ENCODE data around the gene DNAI7.

Gene DNAI7

DNA sequence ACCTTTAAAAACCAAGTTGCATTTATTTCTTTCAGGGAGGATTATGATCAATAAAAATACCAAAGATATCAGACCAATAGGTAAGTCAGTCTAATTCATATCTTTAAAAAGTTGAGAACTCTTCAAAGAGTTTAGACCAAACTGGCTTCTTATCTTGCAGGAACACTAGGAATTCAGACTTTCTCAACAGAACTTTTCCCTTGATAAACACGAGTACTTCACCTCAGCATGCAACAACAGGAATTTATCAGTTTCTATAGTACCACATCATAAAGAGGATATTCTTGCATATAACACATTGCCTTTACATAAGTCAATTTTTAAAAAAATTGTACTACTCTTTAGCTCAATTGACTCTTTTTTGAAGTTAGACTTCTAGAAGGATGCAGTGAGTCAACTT is 68.2 kb downstream of the DNAI7 start:
- H2AFZ ChIP-seq (ENCODE audit: low read depth) = no peak overlapping the region
- TF ChIP-seq, protein P1, sequence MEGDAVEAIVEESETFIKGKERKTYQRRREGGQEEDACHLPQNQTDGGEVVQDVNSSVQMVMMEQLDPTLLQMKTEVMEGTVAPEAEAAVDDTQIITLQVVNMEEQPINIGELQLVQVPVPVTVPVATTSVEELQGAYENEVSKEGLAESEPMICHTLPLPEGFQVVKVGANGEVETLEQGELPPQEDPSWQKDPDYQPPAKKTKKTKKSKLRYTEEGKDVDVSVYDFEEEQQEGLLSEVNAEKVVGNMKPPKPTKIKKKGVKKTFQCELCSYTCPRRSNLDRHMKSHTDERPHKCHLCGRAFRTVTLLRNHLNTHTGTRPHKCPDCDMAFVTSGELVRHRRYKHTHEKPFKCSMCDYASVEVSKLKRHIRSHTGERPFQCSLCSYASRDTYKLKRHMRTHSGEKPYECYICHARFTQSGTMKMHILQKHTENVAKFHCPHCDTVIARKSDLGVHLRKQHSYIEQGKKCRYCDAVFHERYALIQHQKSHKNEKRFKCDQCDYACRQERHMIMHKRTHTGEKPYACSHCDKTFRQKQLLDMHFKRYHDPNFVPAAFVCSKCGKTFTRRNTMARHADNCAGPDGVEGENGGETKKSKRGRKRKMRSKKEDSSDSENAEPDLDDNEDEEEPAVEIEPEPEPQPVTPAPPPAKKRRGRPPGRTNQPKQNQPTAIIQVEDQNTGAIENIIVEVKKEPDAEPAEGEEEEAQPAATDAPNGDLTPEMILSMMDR (conservative IDR thresholded peaks at IDR 0.05; ENCODE audit: low read depth, low read length) = no peak
- no peaks in the 10 kb centered on the region for H3K4me1 ChIP-seq (ENCODE audit: low read depth, poor library complexity, severe bottlenecking)
- H3K79me2 ChIP-seq (ENCODE audit: insufficient read depth, low read depth) = no peaks in the 10 kb centered on the region
- no peaks in the 10 kb centered on the region for H3K36me3 ChIP-seq (ENCODE audit: insufficient read depth)
- no peak overlapping the region for H3K4me2 ChIP-seq
- H3K27ac ChIP-seq = no peak overlapping the region
- H3K27me3 ChIP-seq (ENCODE audit: insufficient read depth, low read depth) = no peaks in the 10 kb centered on the region
- H3K9ac ChIP-seq = no peak overlapping the region
- H4K20me1 ChIP-seq (ENCODE audit: insufficient read depth) = no peaks in the 10 kb centered on the region
- H3K4me3 ChIP-seq (IDR thresholded peaks at IDR 0.05; ENCODE audit: insufficient read depth, low read depth, low read length) = no peak overlapping the region

DNA sequence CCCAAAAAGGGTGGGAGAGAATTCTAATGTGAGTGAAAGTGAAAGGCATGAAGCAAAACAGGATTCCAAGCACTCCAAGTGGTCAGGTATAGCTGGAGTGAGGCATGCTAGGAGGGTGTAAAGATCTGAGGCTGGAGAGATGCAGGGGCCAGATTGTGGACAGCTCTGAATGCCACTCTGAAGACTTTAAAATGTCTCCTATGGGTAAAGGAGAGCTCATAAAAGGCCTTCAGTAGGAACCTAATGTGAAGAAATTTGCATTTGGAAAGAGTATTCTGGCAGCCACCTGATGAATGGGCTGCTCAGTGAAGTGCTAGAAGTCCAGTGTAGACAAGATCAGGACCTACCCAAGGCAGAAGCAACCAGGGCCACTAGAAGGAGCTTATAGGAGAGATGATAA is 68.9 kb downstream of the DNAI7 start:
- Histone ChIP-seq H3K4me2 (no peak overlapping the region), H3K79me2 (ENCODE audit: insufficient read depth, low read depth) (no peaks in the 10 kb centered on the region), H4K20me1 (ENCODE audit: insufficient read depth) (no peaks in the 10 kb centered on the region), H3K27ac (no peak overlapping the region), H3K36me3 (ENCODE audit: insufficient read depth) (no peaks in the 10 kb centered on the region), H2AFZ (ENCODE audit: low read depth) (no peak overlapping the region), H3K27me3 (ENCODE audit: insufficient read depth, low read depth) (no peaks in the 10 kb centered on the region), H3K4me3 (IDR thresholded peaks at IDR 0.05; ENCODE audit: insufficient read depth, low read depth, low read length) (no peak overlapping the region), H3K4me1 (ENCODE audit: low read depth, poor library complexity, severe bottlenecking) (no peaks in the 10 kb centered on the region), H3K9ac (no peak overlapping the region)
- TF ChIP-seq, protein P1 (conservative IDR thresholded peaks at IDR 0.05; ENCODE audit: low read depth, low read length) = no peak

DNA sequence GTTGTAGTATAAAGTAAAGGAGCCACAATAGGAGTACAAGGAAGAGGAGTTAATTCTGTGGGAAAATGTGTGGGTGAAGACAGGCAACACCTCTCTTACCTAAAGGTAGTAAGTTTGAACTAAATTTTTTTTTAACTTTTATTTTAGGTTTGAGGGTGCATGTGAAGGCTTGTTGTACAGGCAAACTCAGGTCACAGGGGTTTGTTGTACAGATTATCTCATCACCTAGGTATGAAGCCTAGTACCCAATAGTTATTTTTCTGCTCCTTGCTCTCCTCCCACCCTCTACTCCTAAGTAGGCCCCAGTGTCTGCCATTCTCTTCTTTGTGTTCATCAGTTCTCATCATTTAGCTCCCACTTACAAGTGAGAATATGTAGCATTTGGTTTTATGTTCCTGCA is 70.5 kb downstream of the DNAI7 start:
- H3K9ac ChIP-seq = no peak overlapping the region
- TF ChIP-seq, protein P1 (conservative IDR thresholded peaks at IDR 0.05; ENCODE audit: low read depth, low read length) = no peak
- no peaks in the 10 kb centered on the region for H3K79me2 ChIP-seq (ENCODE audit: insufficient read depth, low read depth)

DNA sequence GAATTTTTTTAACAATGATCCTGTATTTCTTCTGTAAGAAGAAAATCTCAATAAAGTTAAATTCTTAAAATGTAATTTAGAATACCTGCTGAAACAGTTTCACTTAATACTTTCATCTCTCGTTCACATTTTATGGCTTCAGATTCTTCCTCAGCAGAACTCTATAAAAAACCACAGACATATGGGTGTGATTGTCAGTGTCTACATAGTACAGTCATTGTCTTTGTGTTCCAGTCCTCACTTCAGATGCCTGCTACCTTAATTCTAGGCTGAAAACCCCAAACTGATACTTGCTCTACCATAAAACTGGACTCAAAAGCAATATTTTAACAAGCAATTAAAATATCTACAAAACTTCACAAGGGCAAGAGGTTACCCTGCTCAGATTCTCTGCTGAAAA is 71.8 kb downstream of the DNAI7 start:
- no peaks in the 10 kb centered on the region for H3K27me3 ChIP-seq (ENCODE audit: insufficient read depth, low read depth)
- H3K4me1 ChIP-seq (ENCODE audit: low read depth, poor library complexity, severe bottlenecking) = no peaks in the 10 kb centered on the region
- TF ChIP-seq, protein P1 (conservative IDR thresholded peaks at IDR 0.05; ENCODE audit: low read depth, low read length) = no peak
- no peaks in the 10 kb centered on the region for H4K20me1 ChIP-seq (ENCODE audit: insufficient read depth)
- H3K27ac ChIP-seq = no peak overlapping the region
- no peak overlapping the region for H3K9ac ChIP-seq
- H2AFZ ChIP-seq (ENCODE audit: low read depth) = no peak overlapping the region
- H3K4me3 ChIP-seq (IDR thresholded peaks at IDR 0.05; ENCODE audit: insufficient read depth, low read depth, low read length) = no peak overlapping the region
- H3K36me3 ChIP-seq (ENCODE audit: insufficient read depth) = no peaks in the 10 kb centered on the region
- no peak overlapping the region for H3K4me2 ChIP-seq
- no peaks in the 10 kb centered on the region for H3K79me2 ChIP-seq (ENCODE audit: insufficient read depth, low read depth)

More for the DNA sequence above, 70.5 kb downstream of the DNAI7 start:
- Histone ChIP-seq H3K36me3 (ENCODE audit: insufficient read depth) (no peaks in the 10 kb centered on the region), H3K4me1 (ENCODE audit: low read depth, poor library complexity, severe bottlenecking) (no peaks in the 10 kb centered on the region), H3K4me2 (no peak overlapping the region), H3K27me3 (ENCODE audit: insufficient read depth, low read depth) (no peaks in the 10 kb centered on the region), H3K27ac (no peak overlapping the region), H4K20me1 (ENCODE audit: insufficient read depth) (no peaks in the 10 kb centered on the region), H2AFZ (ENCODE audit: low read depth) (no peak overlapping the region), H3K4me3 (IDR thresholded peaks at IDR 0.05; ENCODE audit: insufficient read depth, low read depth, low read length) (no peak overlapping the region)

Measured in KMS-11 (cell line).